ENCODE results near the gene LCE3E.

The LCE3E gene

GRCh38 chr1:152517237-152517811 lies 49.3 kb downstream of the LCE3E start:
- DNase-seq (ENCODE audit: extremely low read depth, low read depth) = no peak
- H3K4me3 ChIP-seq (replicated peaks; ENCODE audit: low read depth, low read length) = no peak overlapping the region
- TF ChIP-seq CTCF (IDR thresholded peaks at IDR 0.05; ENCODE audit: low read depth, low read length, missing control alignments) = no peak

GRCh38 chr1:152516082-152516481 lies 50.5 kb downstream of the LCE3E start:
- H3K4me3 ChIP-seq (replicated peaks; ENCODE audit: low read depth, low read length) = no peak overlapping the region
- TF ChIP-seq CTCF (IDR thresholded peaks at IDR 0.05; ENCODE audit: low read depth, low read length, missing control alignments) = no peak
- no peak for DNase-seq (ENCODE audit: extremely low read depth, low read depth)
